ENCODE data around the gene PPP2R5C.

DNA sequence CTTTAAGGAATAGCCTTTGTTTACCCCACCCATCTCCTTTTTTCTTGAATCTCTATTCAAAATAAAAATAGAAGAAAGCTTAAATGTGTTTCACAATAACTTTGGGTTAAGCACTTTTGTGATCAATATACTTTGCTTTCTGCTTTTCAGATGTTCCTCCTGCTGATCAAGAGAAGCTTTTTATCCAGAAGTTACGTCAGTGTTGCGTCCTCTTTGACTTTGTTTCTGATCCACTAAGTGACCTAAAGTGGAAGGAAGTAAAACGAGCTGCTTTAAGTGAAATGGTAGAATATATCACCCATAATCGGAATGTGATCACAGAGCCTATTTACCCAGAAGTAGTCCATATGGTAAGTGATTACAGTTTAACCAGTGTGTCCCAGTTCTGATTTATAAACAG lies 95.0 kb downstream of the PPP2R5C start:
- TF ChIP-seq NFIC (IDR thresholded peaks at IDR 0.05) = no peak
- TF ChIP-seq ZC3H4 (CRISPR knock-in tag; IDR thresholded peaks at IDR 0.05; ENCODE audit: borderline replicate concordance) = no peak
- no peak for TF ChIP-seq SOX6 (IDR thresholded peaks at IDR 0.05)
- TF ChIP-seq HDGF (IDR thresholded peaks at IDR 0.05) = no peak
